MM.1S (cell line): ENCODE measurements around the gene PTPN2.
"Not testable (repeated sequence)": the region's sequence is repeated elsewhere in the genome, so short reads cannot be mapped to it uniquely, and the experiment has no call there.

Source experiments
- CTCF ChIP-seq: fragments of 300-600 bp; sonication (generic); IDR thresholded peaks from 2 replicates; pipeline ENCODE4 v1.5.1; 2016; ENCODE audit warnings: antibody characterized with exemption, low read length, mixed read lengths
- EZH2 ChIP-seq: fragments of 300-600 bp; sonication (generic); optimal IDR thresholded peaks from 2 replicates; pipeline ENCODE3; 2017; ENCODE audit warnings: low read depth, mild to moderate bottlenecking, antibody characterized with exemption, low read length, mixed read lengths

- TF ChIP-seq CTCF, EZH2: not testable (repeated sequence)
Observed at GRCh38 chr18:12896784-12897333, 12.8 kb upstream of the PTPN2 start.
